ENCODE data around the gene PLEKHB1.
A peak's percentile ranks its signal among the peaks of the same experiment; 100 is the strongest.

The PLEKHB1 gene

GRCh38 chr11:73645972-73646631 is at the start of gene PLEKHB1:
Gene PLEKHB1 (plus strand): TSS chr11:73646581. CDS start chr11:73646609, 28 bp downstream.
- no peak for DNase-seq

GRCh38 chr11:73597336-73597955 is 48.9 kb upstream of the PLEKHB1 start:
- DNase-seq: no peak

- DNase-seq: peak; percentile 95
These were observed 48.2 kb upstream of the PLEKHB1 start, which contains the start of gene FAM168A for GRCh38 chr11:73597956-73598718. Gene FAM168A (minus strand): TSS chr11:73598112. CDS start chr11:73468474, 129,638 bp downstream.

GRCh38 chr11:73598719-73599379 is 47.5 kb upstream of the PLEKHB1 start:
- no peak for DNase-seq

- no peak for DNase-seq
These were observed 33.7 kb upstream of the PLEKHB1 start for GRCh38 chr11:73612601-73613140.

GRCh38 chr11:73614591-73614990 is 31.8 kb upstream of the PLEKHB1 start:
- DNase-seq: no peak

- DNase-seq: no peak
These were observed 23.3 kb upstream of the PLEKHB1 start for GRCh38 chr11:73622926-73623593.

GRCh38 chr11:73623686-73624085 is 22.7 kb upstream of the PLEKHB1 start:
- no peak for DNase-seq

GRCh38 chr11:73625696-73626318 is 20.6 kb upstream of the PLEKHB1 start:
- peak; percentile 67 for DNase-seq

- no peak for DNase-seq
These were observed 16.5 kb upstream of the PLEKHB1 start for GRCh38 chr11:73629907-73630306.

GRCh38 chr11:73632996-73633395 is 13.4 kb upstream of the PLEKHB1 start:
- no peak for DNase-seq

GRCh38 chr11:73633999-73634398 is 12.4 kb upstream of the PLEKHB1 start:
- no peak for DNase-seq

- no peak for DNase-seq
These were observed 10.7 kb upstream of the PLEKHB1 start for GRCh38 chr11:73635721-73636120.

GRCh38 chr11:73636249-73636648 is 10.1 kb upstream of the PLEKHB1 start:
- DNase-seq: no peak

- DNase-seq: no peak
These were observed 9.4 kb upstream of the PLEKHB1 start for GRCh38 chr11:73637012-73637411.

- no peak for DNase-seq
These were observed 5.8 kb upstream of the PLEKHB1 start for GRCh38 chr11:73640592-73640991.

- no peak for DNase-seq
These were observed 4.7 kb upstream of the PLEKHB1 start for GRCh38 chr11:73641668-73642067.

- no peak for DNase-seq
These were observed 1.0 kb upstream of the PLEKHB1 start for GRCh38 chr11:73645121-73645969.

- no peak for DNase-seq
These were observed 1.2 kb downstream of the PLEKHB1 start for GRCh38 chr11:73647459-73648100.

GRCh38 chr11:73648121-73648520 is 1.7 kb downstream of the PLEKHB1 start:
- no peak for DNase-seq

Measured in NCI-H1694 treated with DMSO at 0.1 percent for 48 hours (cell line).